SU-DHL-6 (cell line): ENCODE data around the gene C14orf132.

Experiments used
- H2AFZ ChIP-seq: fragments of 200-600 bp; sonication (generic); 2 replicates; pipeline ENCODE4 v1.6.1; 2014; ENCODE audit warnings: low read depth, mild to moderate bottlenecking, moderate library complexity, mixed read lengths, antibody characterized with exemption, low read length; ENCODE audit not compliant: severe bottlenecking
- H3F3A ChIP-seq: fragments of 200-600 bp; shearing (Covaris generic); 2 replicates; pipeline ENCODE4 v1.6.0; 2016; ENCODE audit warnings: antibody characterized with exemption, mild to moderate bottlenecking; ENCODE audit not compliant: insufficient read depth
- H3K27ac ChIP-seq: fragments of 200-600 bp; sonication (generic); 2 replicates; pipeline ENCODE4 v1.5.1; 2016; ENCODE audit warnings: low read depth, mild to moderate bottlenecking, low read length, moderate library complexity, mixed read lengths
- H3K27me3 ChIP-seq: fragments of 200-600 bp; sonication (generic), shearing (Covaris generic); 2 replicates; pipeline ENCODE4 v1.6.0; 2014; ENCODE audit warnings: mild to moderate bottlenecking, low read length
- H3K36me3 ChIP-seq: fragments of 200-600 bp; sonication (generic); 2 replicates; pipeline ENCODE4 v1.6.1; 2014; ENCODE audit warnings: mild to moderate bottlenecking, low read length, mixed read lengths
- H3K4me2 ChIP-seq: fragments of 300-600, 200-600 bp; shearing (Covaris generic), sonication (generic); 2 replicates; pipeline ENCODE4 v1.6.0; 2014; ENCODE audit warnings: low read length, low read depth, mild to moderate bottlenecking; ENCODE audit not compliant: poor library complexity, severe bottlenecking
- H3K4me3 ChIP-seq: fragments of 200-600 bp; sonication (generic); 2 replicates; pipeline ENCODE4 v1.5.1; 2014; ENCODE audit warnings: antibody characterized with exemption, low read length, mild to moderate bottlenecking, mixed read lengths; ENCODE audit not compliant: insufficient read depth, poor library complexity, severe bottlenecking
- H3K79me2 ChIP-seq: fragments of 200-600 bp; sonication (generic); 2 replicates; pipeline ENCODE4 v1.6.1; 2014; ENCODE audit warnings: mild to moderate bottlenecking, low read length, moderate library complexity; ENCODE audit not compliant: insufficient read depth
- H3K9ac ChIP-seq: fragments of 200-600 bp; sonication (generic); 2 replicates; pipeline ENCODE4 v1.7.0; 2014; ENCODE audit warnings: mild to moderate bottlenecking, low read length
- H3K9me2 ChIP-seq: fragments of 200-600 bp; sonication (generic); replicated peaks from 2 replicates; pipeline ENCODE4 v1.6.1; 2014; ENCODE audit warnings: low read length; ENCODE audit not compliant: insufficient read depth
- H3K9me3 ChIP-seq: fragments of 200-600 bp; sonication (generic); 2 replicates; pipeline ENCODE4 v1.6.1; 2014; ENCODE audit warnings: low read length, mixed read lengths; ENCODE audit not compliant: insufficient read depth
- H4K20me1 ChIP-seq: fragments of 200-600 bp; sonication (generic); 2 replicates; pipeline ENCODE4 v1.6.1; 2014; ENCODE audit warnings: low read depth, mild to moderate bottlenecking, antibody characterized with exemption, low read length, moderate library complexity, mixed read lengths
- EZH2phosphoT487 ChIP-seq: fragments of 200-600 bp; sonication (generic), shearing (Covaris generic); conservative IDR thresholded peaks from 2 replicates; pipeline ENCODE4 v1.6.1; 2018; ENCODE audit warnings: mild to moderate bottlenecking, antibody characterized with exemption, low read length, moderate library complexity, mixed read lengths
- TF ChIP-seq, protein P1 (sequence below): fragments of 200-600 bp; sonication (generic); IDR thresholded peaks from one replicate; pipeline ENCODE4 v1.5.1; 2017; ENCODE audit warnings: antibody characterized with exemption, mild to moderate bottlenecking, low read length, moderate library complexity; ENCODE audit not compliant: insufficient read depth, poor library complexity, severe bottlenecking

The C14orf132 gene

GRCh38 chr14:96035456-96035855 is 3.7 kb upstream of the C14orf132 start:
- Histone ChIP-seq H3F3A (no peaks in the 10 kb centered on the region), H3K36me3 (no peaks in the 10 kb centered on the region), H4K20me1 (no peaks in the 10 kb centered on the region), H3K9ac (no peak overlapping the region), H2AFZ (no peak overlapping the region), H3K9me2 (no peaks in the 10 kb centered on the region), H3K4me3 (no peak overlapping the region), H3K27me3 (no peaks in the 10 kb centered on the region), H3K27ac (no peak overlapping the region), H3K9me3 (no peaks in the 10 kb centered on the region), H3K4me2 (no peak overlapping the region), H3K79me2 (no peaks in the 10 kb centered on the region)
- no peak for TF ChIP-seq EZH2phosphoT487
- TF ChIP-seq, protein P1, sequence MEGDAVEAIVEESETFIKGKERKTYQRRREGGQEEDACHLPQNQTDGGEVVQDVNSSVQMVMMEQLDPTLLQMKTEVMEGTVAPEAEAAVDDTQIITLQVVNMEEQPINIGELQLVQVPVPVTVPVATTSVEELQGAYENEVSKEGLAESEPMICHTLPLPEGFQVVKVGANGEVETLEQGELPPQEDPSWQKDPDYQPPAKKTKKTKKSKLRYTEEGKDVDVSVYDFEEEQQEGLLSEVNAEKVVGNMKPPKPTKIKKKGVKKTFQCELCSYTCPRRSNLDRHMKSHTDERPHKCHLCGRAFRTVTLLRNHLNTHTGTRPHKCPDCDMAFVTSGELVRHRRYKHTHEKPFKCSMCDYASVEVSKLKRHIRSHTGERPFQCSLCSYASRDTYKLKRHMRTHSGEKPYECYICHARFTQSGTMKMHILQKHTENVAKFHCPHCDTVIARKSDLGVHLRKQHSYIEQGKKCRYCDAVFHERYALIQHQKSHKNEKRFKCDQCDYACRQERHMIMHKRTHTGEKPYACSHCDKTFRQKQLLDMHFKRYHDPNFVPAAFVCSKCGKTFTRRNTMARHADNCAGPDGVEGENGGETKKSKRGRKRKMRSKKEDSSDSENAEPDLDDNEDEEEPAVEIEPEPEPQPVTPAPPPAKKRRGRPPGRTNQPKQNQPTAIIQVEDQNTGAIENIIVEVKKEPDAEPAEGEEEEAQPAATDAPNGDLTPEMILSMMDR = no peak

- Histone ChIP-seq H3K27me3 (no peaks in the 10 kb centered on the region), H2AFZ (no peak overlapping the region), H3K4me2 (peak overlapping the region; percentile 64)
Measured at GRCh38 chr14:96037891-96038557, 1.1 kb upstream of the C14orf132 start.

GRCh38 chr14:96038558-96038919 is 623 bp upstream of the C14orf132 start:
- H3K27ac ChIP-seq = no peak overlapping the region
- H3K27me3 ChIP-seq = no peaks in the 10 kb centered on the region
- H3K4me3 ChIP-seq = peak overlapping the region; percentile 41
- no peaks in the 10 kb centered on the region for H3K9me2 ChIP-seq
- H4K20me1 ChIP-seq = no peaks in the 10 kb centered on the region
- H3K36me3 ChIP-seq = no peaks in the 10 kb centered on the region
- H3F3A ChIP-seq = no peaks in the 10 kb centered on the region
- peak overlapping the region; percentile 36 for H2AFZ ChIP-seq
- H3K4me2 ChIP-seq = peak overlapping the region; percentile 64
- peak overlapping the region; percentile 83 for H3K9ac ChIP-seq
- TF ChIP-seq EZH2phosphoT487 = no peak
- TF ChIP-seq, protein P1 = no peak
- no peaks in the 10 kb centered on the region for H3K79me2 ChIP-seq
- H3K9me3 ChIP-seq = no peaks in the 10 kb centered on the region

More at GRCh38 chr14:96037891-96038557, 1.1 kb upstream of the C14orf132 start:
- Histone ChIP-seq H3K9me3 (no peaks in the 10 kb centered on the region), H3K27ac (no peak overlapping the region), H3K36me3 (no peaks in the 10 kb centered on the region), H4K20me1 (no peaks in the 10 kb centered on the region), H3K9me2 (no peaks in the 10 kb centered on the region), H3F3A (no peaks in the 10 kb centered on the region), H3K79me2 (no peaks in the 10 kb centered on the region), H3K9ac (no peak overlapping the region), H3K4me3 (no peak overlapping the region)
- no peak for TF ChIP-seq EZH2phosphoT487
- TF ChIP-seq, protein P1 = no peak
